Esophagus squamous epithelium (tissue), 4 donors: Measurements from ENCODE around the gene ZNF57.

Experiments used
- POLR2A ChIP-seq, 4 donors: fragments of 450-650 bp; IDR thresholded peaks; one replicate each; pipeline ENCODE4 v1.6.1; 2017; ENCODE audit warnings: antibody characterized with exemption in 4 of 4, mild to moderate bottlenecking in 4 of 4, moderate library complexity in 3 of 4
- TF ChIP-seq, protein P1 (sequence below), 6 experiments: fragments of 450-650 bp in 4 of 6; fragments of 200-600 bp in 2 of 6; sonication (generic) in 2 of 6; IDR thresholded peaks; one replicate each; pipeline ENCODE4 v1.5.1; 2016 to 2019; ENCODE audit warnings: antibody characterized with exemption in 6 of 6, mild to moderate bottlenecking in 4 of 6, moderate library complexity in 4 of 6

DNA sequence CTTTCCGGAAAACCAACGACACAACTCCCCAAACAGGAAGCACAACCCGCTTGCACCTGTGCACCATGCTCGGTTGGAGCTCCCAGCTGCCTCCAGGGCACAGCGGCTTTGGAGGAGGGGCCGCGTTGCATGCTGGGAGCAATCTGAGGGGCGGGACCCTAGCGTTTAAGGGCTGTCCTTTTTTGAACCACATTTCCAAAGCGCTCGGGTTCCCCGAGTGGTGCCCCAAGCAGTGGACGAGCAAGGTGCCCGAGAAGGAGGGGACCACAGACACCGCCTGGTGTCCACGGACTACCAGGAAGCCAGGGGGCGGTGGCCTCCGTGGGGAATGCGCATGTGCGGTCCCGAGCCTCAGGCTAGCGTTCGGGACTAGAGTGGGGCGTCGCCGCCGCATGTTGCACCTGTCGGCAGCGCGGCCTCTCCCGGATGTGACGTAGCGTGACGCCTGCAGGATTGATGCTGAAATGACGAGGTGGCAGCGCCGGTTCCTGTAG lies 11.9 kb upstream of the ZNF57 start:
- TF ChIP-seq, protein P1, sequence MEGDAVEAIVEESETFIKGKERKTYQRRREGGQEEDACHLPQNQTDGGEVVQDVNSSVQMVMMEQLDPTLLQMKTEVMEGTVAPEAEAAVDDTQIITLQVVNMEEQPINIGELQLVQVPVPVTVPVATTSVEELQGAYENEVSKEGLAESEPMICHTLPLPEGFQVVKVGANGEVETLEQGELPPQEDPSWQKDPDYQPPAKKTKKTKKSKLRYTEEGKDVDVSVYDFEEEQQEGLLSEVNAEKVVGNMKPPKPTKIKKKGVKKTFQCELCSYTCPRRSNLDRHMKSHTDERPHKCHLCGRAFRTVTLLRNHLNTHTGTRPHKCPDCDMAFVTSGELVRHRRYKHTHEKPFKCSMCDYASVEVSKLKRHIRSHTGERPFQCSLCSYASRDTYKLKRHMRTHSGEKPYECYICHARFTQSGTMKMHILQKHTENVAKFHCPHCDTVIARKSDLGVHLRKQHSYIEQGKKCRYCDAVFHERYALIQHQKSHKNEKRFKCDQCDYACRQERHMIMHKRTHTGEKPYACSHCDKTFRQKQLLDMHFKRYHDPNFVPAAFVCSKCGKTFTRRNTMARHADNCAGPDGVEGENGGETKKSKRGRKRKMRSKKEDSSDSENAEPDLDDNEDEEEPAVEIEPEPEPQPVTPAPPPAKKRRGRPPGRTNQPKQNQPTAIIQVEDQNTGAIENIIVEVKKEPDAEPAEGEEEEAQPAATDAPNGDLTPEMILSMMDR (IDR thresholded peaks at IDR 0.05) = peak in 1 of 6 experiments; percentile 28
- TF ChIP-seq POLR2A (IDR thresholded peaks at IDR 0.05) = no peak
